Measurements from ENCODE around the gene CAMK1D. TPM values are rescaled to one million over a fixed set of nuclear protein-coding genes. Genes with fewer than 3 reads are reported as not detected.
A peak's percentile ranks its signal among the peaks of the same experiment; 100 is the strongest.

Gene CAMK1D
- total RNA-seq, 4 donors from 2014 or later: 5.6 to 23.9 (median 7.4) TPM

GRCh38 chr10:12418725-12419261 lies 69.4 kb downstream of the CAMK1D start:
- TF ChIP-seq POLR2A (IDR thresholded peaks at IDR 0.05): no peak
- TF ChIP-seq, protein P1, sequence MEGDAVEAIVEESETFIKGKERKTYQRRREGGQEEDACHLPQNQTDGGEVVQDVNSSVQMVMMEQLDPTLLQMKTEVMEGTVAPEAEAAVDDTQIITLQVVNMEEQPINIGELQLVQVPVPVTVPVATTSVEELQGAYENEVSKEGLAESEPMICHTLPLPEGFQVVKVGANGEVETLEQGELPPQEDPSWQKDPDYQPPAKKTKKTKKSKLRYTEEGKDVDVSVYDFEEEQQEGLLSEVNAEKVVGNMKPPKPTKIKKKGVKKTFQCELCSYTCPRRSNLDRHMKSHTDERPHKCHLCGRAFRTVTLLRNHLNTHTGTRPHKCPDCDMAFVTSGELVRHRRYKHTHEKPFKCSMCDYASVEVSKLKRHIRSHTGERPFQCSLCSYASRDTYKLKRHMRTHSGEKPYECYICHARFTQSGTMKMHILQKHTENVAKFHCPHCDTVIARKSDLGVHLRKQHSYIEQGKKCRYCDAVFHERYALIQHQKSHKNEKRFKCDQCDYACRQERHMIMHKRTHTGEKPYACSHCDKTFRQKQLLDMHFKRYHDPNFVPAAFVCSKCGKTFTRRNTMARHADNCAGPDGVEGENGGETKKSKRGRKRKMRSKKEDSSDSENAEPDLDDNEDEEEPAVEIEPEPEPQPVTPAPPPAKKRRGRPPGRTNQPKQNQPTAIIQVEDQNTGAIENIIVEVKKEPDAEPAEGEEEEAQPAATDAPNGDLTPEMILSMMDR (IDR thresholded peaks at IDR 0.05): no peak
- no peaks in the 10 kb centered on the region for H3K36me3 ChIP-seq
- peak in 2 of 3 donors; percentile 37 to 44 for DNase-seq
- H3K9me3 ChIP-seq: no peaks in the 10 kb centered on the region
- peak overlapping the region in 1 of 4 donors; percentile 55 for H3K27ac ChIP-seq
- H3K4me3 ChIP-seq: no peak overlapping the region
- H3K27me3 ChIP-seq: no peaks in the 10 kb centered on the region
- peaks cover 0 to 20% (median 0%) of the 10 kb centered on the region in 4 donors for H3K4me1 ChIP-seq

GRCh38 chr10:12419262-12419847 lies 70.0 kb downstream of the CAMK1D start:
- Histone ChIP-seq H3K27me3 (no peaks in the 10 kb centered on the region), H3K36me3 (no peaks in the 10 kb centered on the region), H3K27ac (peak overlapping the region in 1 of 4 donors; percentile 55), H3K9me3 (no peaks in the 10 kb centered on the region), H3K4me1 (peaks cover 0 to 20% (median 0%) of the 10 kb centered on the region in 4 donors), H3K4me3 (no peak overlapping the region)
- DNase-seq: peak in 2 of 3 donors; percentile 10 to 48
- TF ChIP-seq POLR2A (IDR thresholded peaks at IDR 0.05): no peak
- TF ChIP-seq, protein P1 (IDR thresholded peaks at IDR 0.05): no peak

DNA sequence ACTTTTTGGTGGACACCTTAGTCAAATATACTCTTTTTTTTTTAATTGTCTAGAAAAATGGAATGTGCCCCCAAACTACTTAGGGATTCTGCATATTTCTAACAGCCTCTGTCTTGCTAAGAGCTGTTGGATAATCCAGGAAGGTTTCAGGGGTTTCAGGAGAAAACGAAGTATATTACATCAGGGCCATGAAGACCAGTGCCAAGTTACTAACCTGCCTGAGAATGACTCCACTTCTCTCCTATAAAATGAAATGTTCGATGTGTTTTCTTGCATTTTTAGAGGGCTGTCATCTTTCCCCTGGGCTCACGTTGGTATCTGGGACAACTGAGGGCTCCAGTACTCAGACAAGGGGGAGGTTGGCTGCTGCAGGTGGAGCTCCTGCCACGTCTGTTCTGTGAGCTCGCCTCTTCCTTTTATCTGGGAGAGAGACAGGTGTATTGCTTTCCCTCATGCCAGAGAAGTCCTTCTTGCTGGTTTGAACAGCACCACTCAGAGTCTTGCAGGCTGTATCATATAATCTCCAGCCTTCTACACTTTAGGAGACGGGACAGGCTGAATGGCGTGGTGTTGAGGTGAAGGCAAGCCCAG lies 71.3 kb downstream of the CAMK1D start:
- Histone ChIP-seq H3K4me1 (peaks cover 0 to 20% (median 0%) of the 10 kb centered on the region in 4 donors), H3K27me3 (no peaks in the 10 kb centered on the region), H3K27ac (no peak overlapping the region), H3K4me3 (no peak overlapping the region), H3K36me3 (no peaks in the 10 kb centered on the region), H3K9me3 (no peaks in the 10 kb centered on the region)
- no peak for DNase-seq
- TF ChIP-seq, protein P1 (IDR thresholded peaks at IDR 0.05): no peak
- TF ChIP-seq POLR2A (IDR thresholded peaks at IDR 0.05): no peak

DNA sequence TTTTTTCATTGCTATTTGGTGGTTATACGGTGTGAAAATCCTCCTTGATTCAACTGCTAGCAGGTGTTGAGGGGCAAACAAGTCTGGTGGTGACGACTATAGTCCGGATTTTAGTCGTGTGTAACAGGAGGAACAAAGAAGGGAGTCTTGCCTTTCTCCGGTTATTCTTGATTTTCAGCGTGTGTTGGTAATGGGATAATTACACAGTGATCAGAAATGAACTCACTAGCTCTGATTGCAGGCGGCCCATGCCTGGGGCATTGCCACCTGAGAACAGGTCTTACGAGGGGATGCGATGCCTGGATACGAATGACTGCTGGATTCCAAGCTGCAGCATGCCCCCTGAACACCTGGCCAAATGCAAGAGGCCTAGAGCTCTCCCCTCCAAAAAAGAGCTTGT lies 72.8 kb downstream of the CAMK1D start:
- Histone ChIP-seq H3K9me3 (no peaks in the 10 kb centered on the region), H3K4me3 (no peak overlapping the region), H3K27me3 (no peaks in the 10 kb centered on the region), H3K4me1 (peaks cover 0 to 7% (median 0%) of the 10 kb centered on the region in 4 donors), H3K36me3 (no peaks in the 10 kb centered on the region), H3K27ac (no peak overlapping the region)
- TF ChIP-seq POLR2A (IDR thresholded peaks at IDR 0.05): no peak
- TF ChIP-seq, protein P1 (IDR thresholded peaks at IDR 0.05): no peak
- DNase-seq: no peak

DNA sequence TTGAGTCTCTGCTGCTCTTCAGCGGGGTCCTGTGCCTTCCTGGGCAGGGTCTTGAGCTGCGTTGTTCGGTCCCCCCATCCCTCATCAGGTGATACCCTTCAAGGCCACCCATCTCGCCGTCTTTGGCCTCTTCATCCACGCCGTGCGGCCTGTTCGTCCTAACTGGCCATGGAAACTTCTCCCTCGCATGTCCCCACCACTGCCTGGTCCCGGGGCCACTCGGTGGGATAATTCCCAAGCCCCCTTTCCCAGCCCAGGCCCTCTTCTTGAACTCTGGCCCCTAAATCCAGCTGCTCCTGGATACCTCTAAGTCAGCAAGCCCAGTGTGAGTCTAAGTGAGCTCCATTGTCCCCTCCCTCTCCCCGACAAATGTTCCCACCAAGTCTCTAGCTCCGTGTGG lies 74.5 kb downstream of the CAMK1D start:
- no peaks in the 10 kb centered on the region for H3K36me3 ChIP-seq
- H3K27me3 ChIP-seq: no peaks in the 10 kb centered on the region
- no peak for TF ChIP-seq POLR2A (IDR thresholded peaks at IDR 0.05)
- TF ChIP-seq, protein P1 (IDR thresholded peaks at IDR 0.05): no peak
- no peak overlapping the region for H3K27ac ChIP-seq
- no peak for DNase-seq
- H3K9me3 ChIP-seq: no peaks in the 10 kb centered on the region
- H3K4me1 ChIP-seq: peaks cover 0 to 4% (median 0%) of the 10 kb centered on the region in 4 donors
- H3K4me3 ChIP-seq: no peak overlapping the region
